ENCODE measurements around the gene FBXL17.
A peak's percentile ranks its signal among the peaks of the same experiment; 100 is the strongest.
"Not testable (repeated sequence)": the region's sequence is repeated elsewhere in the genome, so short reads cannot be mapped to it uniquely, and the experiment has no call there.

The FBXL17 gene

GRCh38 chr5:108381954-108382783, at the start of gene FBXL17:
Gene FBXL17, minus strand, starts transcription at chr5:108382098.
- DNase-seq (ENCODE audit: low read depth in 4 of 4, low spot score in 1 of 4): peak; percentile 72 to 82 (median 78)

- DNase-seq (ENCODE audit: low read depth in 4 of 4, low spot score in 1 of 4): no peak
These were observed 49.2 kb upstream of the FBXL17 start for GRCh38 chr5:108430931-108431608.

GRCh38 chr5:108421713-108422112, 39.8 kb upstream of the FBXL17 start:
- no peak for DNase-seq (ENCODE audit: low read depth in 4 of 4, low spot score in 1 of 4)

GRCh38 chr5:108420755-108421154, 38.9 kb upstream of the FBXL17 start:
- no peak for DNase-seq (ENCODE audit: low read depth in 4 of 4, low spot score in 1 of 4)

- no peak for DNase-seq (ENCODE audit: low read depth in 4 of 4, low spot score in 1 of 4)
These were observed 38.3 kb upstream of the FBXL17 start for GRCh38 chr5:108420158-108420557.

- DNase-seq (ENCODE audit: low read depth in 4 of 4, low spot score in 1 of 4): no peak
These were observed 36.3 kb upstream of the FBXL17 start for GRCh38 chr5:108418197-108418596.

- DNase-seq (ENCODE audit: low read depth in 4 of 4, low spot score in 1 of 4): no peak
These were observed 35.3 kb upstream of the FBXL17 start for GRCh38 chr5:108417166-108417670.

GRCh38 chr5:108415726-108416125, 33.8 kb upstream of the FBXL17 start:
- DNase-seq (ENCODE audit: low read depth in 4 of 4, low spot score in 1 of 4): no peak

GRCh38 chr5:108409786-108410185, 27.9 kb upstream of the FBXL17 start:
- DNase-seq (ENCODE audit: low read depth in 4 of 4, low spot score in 1 of 4): no peak

- not testable (repeated sequence) for DNase-seq (ENCODE audit: low read depth in 4 of 4, low spot score in 1 of 4)
These were observed 23.3 kb upstream of the FBXL17 start for GRCh38 chr5:108405201-108405600.

- DNase-seq (ENCODE audit: low read depth in 4 of 4, low spot score in 1 of 4): no peak
These were observed 17.1 kb upstream of the FBXL17 start for GRCh38 chr5:108398964-108399363.

- DNase-seq (ENCODE audit: low read depth in 4 of 4, low spot score in 1 of 4): not testable (repeated sequence)
These were observed 14.9 kb upstream of the FBXL17 start for GRCh38 chr5:108396837-108397236.

- no peak for DNase-seq (ENCODE audit: low read depth in 4 of 4, low spot score in 1 of 4)
These were observed 5.9 kb upstream of the FBXL17 start for GRCh38 chr5:108387758-108388157.

GRCh38 chr5:108386345-108387061, 4.6 kb upstream of the FBXL17 start:
- DNase-seq (ENCODE audit: low read depth in 4 of 4, low spot score in 1 of 4): no peak

- no peak for DNase-seq (ENCODE audit: low read depth in 4 of 4, low spot score in 1 of 4)
These were observed 2.8 kb upstream of the FBXL17 start for GRCh38 chr5:108384741-108385140.

- no peak for DNase-seq (ENCODE audit: low read depth in 4 of 4, low spot score in 1 of 4)
These were observed 959 bp upstream of the FBXL17 start for GRCh38 chr5:108382784-108383330.

- DNase-seq (ENCODE audit: low read depth in 4 of 4, low spot score in 1 of 4): peak; percentile 40 to 61 (median 56)
These were observed 446 bp downstream of the FBXL17 start for GRCh38 chr5:108381350-108381953.

- DNase-seq (ENCODE audit: low read depth in 4 of 4, low spot score in 1 of 4): peak in 3 of 4 experiments; percentile 7 to 43 (median 8)
These were observed 1.2 kb downstream of the FBXL17 start for GRCh38 chr5:108380531-108381349.

- DNase-seq (ENCODE audit: low read depth in 4 of 4, low spot score in 1 of 4): no peak
These were observed 2.0 kb downstream of the FBXL17 start for GRCh38 chr5:108379722-108380530.

All from stimulated activated CD4-positive, alpha-beta T cell treated with anti-CD3 and anti-CD28 coated beads, Interleukin-1b, Interleukin-23, amount 100 ng/mL, for 24 hours (primary cell).